Fibroblast of villous mesenchyme (primary cell): ENCODE data around the gene ECE1. TPM values are rescaled to one million over a fixed set of nuclear protein-coding genes. Genes with fewer than 3 reads are reported as not detected.
"Not testable (repeated sequence)": the region's sequence is repeated elsewhere in the genome, so short reads cannot be mapped to it uniquely, and the experiment has no call there.

ENCODE experiments used
- DNase-seq: peaks from one replicate; pipeline ENCODE4 v3.0.0-alpha.2; 2010; ENCODE audit warnings: low read depth
- H3K4me3 ChIP-seq: 2 replicates; pipeline ENCODE4 v1.5.1; 2011; ENCODE audit warnings: low read depth, mild to moderate bottlenecking, low read length
- CTCF ChIP-seq: IDR thresholded peaks from 2 replicates; pipeline ENCODE4 v1.5.1; 2012; ENCODE audit warnings: low read depth, mild to moderate bottlenecking, low read length; ENCODE audit not compliant: insufficient read depth
- total RNA-seq: library from RNA; depleted of rRNA; stranded (reverse); fragments of >200 nt; gene quantifications from 2 replicates; pipeline ENCODE4 v1.2.3, GENCODE V29; 2012

Gene ECE1
- total RNA-seq, 1 donor: 127 TPM

GRCh38 chr1:21175670-21176581, 114.3 kb downstream of the ECE1 start:
- H3K4me3 ChIP-seq: peak overlapping the region; percentile 95
- TF ChIP-seq CTCF: no peak
- peak; percentile 40 for DNase-seq

- peak; percentile 59 for DNase-seq
- TF ChIP-seq CTCF: no peak
- peak overlapping the region; percentile 95 for H3K4me3 ChIP-seq
Measured at GRCh38 chr1:21175324-21175669, 115.0 kb downstream of the ECE1 start.

DNA sequence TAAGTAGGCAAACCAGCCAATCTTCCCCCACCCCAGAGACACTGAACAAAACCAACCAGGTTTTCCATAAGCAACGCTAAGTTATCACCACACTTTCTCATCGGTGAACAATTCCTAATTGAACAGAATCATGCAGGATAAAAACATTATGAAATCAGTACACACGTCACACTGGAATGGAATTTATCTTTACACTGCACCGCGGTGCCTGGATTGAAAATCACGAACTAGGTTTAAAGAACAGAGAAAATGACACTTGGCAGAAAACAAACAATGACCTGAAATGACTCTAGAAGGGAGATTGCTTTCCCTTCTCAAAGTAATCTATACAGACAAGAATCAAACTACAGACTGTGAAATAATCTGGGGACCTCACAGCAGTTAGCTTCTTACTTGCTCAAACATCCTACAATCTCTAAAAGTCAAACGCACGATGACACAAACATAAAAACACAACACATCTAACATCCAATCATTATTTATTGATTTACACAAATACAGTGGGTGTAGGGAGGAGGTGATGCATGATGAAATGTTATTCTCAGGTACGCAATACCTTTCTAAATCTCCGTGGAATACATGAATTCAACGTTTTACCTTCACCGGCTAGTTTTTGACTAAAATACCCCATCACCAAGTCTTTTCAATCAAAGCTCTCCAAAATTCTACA, 115.5 kb downstream of the ECE1 start:
- DNase-seq: peak; percentile 79
- peak overlapping the region; percentile 95 for H3K4me3 ChIP-seq
- TF ChIP-seq CTCF: no peak

- no peak for DNase-seq
- peak overlapping the region; percentile 95 for H3K4me3 ChIP-seq
- no peak for TF ChIP-seq CTCF
Measured at GRCh38 chr1:21174230-21174629, 116.0 kb downstream of the ECE1 start.

DNA sequence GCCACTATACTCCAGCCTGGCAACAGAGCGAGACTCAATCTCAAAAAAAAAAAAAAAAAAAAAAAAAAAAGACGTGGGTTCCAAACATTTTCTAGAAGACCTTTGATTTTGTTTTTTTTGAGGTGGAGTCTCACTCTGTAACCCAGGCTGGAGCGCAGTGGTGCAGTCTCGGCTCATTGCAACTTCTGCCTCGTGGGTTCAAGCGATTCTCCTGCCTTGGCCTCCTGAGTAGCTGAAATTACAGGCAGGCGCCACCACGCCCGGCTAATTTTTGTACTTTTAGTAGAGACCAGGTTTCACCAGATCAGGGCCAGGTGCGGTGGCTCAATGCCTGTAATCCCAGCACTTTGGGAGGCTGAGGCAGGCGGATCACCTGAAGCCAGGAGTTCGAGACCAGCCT, 117.2 kb downstream of the ECE1 start:
- not testable (repeated sequence) for DNase-seq, H3K4me3 ChIP-seq

- not testable (repeated sequence) for H3K4me3 ChIP-seq
- DNase-seq: peak; percentile 66
Measured at GRCh38 chr1:21170837-21171236, 119.4 kb downstream of the ECE1 start.

DNA sequence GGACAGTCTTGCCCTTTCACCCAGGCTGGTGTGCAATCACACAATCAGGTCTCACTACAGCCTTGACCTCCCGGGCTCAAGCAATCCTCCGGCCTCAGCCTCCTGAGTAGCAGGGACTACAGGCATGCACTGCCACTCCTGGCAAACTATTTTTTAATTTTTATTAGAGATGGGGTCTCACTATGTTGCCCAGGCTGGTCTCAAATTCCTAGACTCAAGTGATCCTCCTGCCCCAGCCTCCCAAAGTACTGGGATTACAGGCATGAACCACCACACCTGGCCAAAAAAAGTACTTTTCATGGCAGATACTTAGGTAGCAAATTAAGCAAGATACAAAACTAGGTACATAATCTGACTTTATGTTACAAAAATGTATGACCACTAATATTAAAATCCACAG, 121.8 kb downstream of the ECE1 start:
- DNase-seq: no peak
- no peak overlapping the region for H3K4me3 ChIP-seq
- TF ChIP-seq CTCF: no peak

Other genes starting within 250 kb of the ECE1 start
- 51.5 and 66.5 TPM in 2 replicates for gene EIF4G3, start 113.6 kb downstream of the ECE1 start, total RNA-seq
- 28.3 and 36.7 TPM in 2 replicates for gene NBPF3, start 149.7 kb upstream of the ECE1 start, total RNA-seq
- gene ALPL, start 219.0 kb upstream of the ECE1 start, total RNA-seq: 1.3 and 1.7 TPM in 2 replicates